RWPE2 (cell line): ENCODE data around the gene FAAH2.

ENCODE experiments used
- ATAC-seq: fragments of 200-7000 bp; cut with Tn5 transposase; 3 replicates; pipeline ENCODE4 v1.9.1; 2021; ENCODE audit warnings: low read depth
- DNase-seq: peaks from one replicate; pipeline ENCODE4 v3.0.0-alpha.2; 2020; ENCODE audit warnings: low spot score
- H3K27ac ChIP-seq: fragments of 450-650 bp; 2 replicates; pipeline ENCODE4 v1.5.1; 2017; ENCODE audit warnings: mild to moderate bottlenecking; ENCODE audit not compliant: poor library complexity, severe bottlenecking
- H3K27me3 ChIP-seq: fragments of 250-450 bp; sonication (Bioruptor Pico); 2 replicates; pipeline ENCODE4 v1.5.1; 2021; ENCODE audit warnings: mild to moderate bottlenecking, moderate library complexity; ENCODE audit not compliant: insufficient read depth, poor library complexity, severe bottlenecking
- H3K36me3 ChIP-seq: fragments of 250-450 bp; sonication (Bioruptor Pico); 2 replicates; pipeline ENCODE4 v1.5.1; 2020; ENCODE audit warnings: low read depth, mild to moderate bottlenecking, moderate library complexity
- H3K4me1 ChIP-seq: fragments of 250-450 bp; sonication (Bioruptor Pico); 2 replicates; pipeline ENCODE4 v1.5.1; 2021; ENCODE audit warnings: mild to moderate bottlenecking, moderate library complexity; ENCODE audit not compliant: insufficient read depth, poor library complexity, severe bottlenecking
- H3K4me3 ChIP-seq: fragments of 250-450 bp; sonication (Bioruptor Pico); 2 replicates; pipeline ENCODE4 v1.5.1; 2021; ENCODE audit warnings: mild to moderate bottlenecking, moderate library complexity; ENCODE audit not compliant: severe bottlenecking
- H3K9me3 ChIP-seq: fragments of 250-450 bp; sonication (Bioruptor Pico); 2 replicates; pipeline ENCODE4 v1.5.1; 2021; ENCODE audit warnings: mild to moderate bottlenecking, moderate library complexity; ENCODE audit not compliant: severe bottlenecking
- TF ChIP-seq, protein P1 (sequence below): fragments of 450-650 bp; IDR thresholded peaks from one replicate; pipeline ENCODE4 v1.5.1; 2017; ENCODE audit warnings: mild to moderate bottlenecking, moderate library complexity; ENCODE audit not compliant: poor library complexity, severe bottlenecking

The FAAH2 gene

DNA sequence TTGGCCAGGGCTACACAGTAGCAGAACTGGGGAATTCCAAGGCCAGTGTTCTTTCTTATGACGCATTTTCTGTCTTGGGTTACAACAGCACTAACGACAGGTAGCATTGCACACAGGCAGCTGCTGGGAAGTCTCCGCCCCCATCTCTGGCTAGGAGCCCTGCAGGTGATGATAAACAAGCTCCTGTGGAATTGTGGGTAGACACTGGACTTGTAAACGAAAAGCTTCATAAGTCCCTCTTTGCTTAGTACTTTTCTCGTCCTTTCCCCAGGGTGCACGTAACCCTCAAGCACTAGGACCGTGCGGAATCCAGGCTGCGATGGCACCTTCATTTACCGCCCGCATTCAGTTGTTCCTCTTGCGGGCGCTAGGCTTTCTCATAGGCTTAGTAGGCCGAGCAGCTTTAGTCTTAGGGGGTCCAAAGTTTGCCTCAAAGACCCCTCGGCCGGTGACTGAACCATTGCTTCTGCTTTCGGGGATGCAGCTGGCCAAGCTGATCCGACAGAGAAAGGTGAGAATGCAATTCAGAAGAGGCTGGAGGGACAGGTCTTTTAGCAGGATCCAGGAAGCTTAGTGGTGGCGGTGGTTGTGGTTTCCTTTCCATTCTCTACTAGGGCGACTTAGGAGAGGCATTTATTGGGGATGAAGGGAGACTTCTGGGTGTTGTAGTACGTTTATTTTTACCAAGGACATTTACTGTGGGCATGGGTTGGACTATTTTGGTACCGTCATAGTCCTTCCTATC is at the start of gene FAAH2:
Gene FAAH2, plus strand, starts transcription at position 200 of the 745 bp plus-strand sequence. Its CDS starts 120 bp downstream, at position 320.
- peak within 1 kb of the TSS; percentile 42 for H3K4me3 ChIP-seq

GRCh38 chrX:57241967-57242366 is 44.5 kb upstream of the FAAH2 start:
- H3K4me3 ChIP-seq: no peak overlapping the region
- ATAC-seq: no peak
- H3K27ac ChIP-seq: no peak overlapping the region
- H3K9me3 ChIP-seq: no peaks in the 10 kb centered on the region
- H3K4me1 ChIP-seq: no peaks in the 10 kb centered on the region
- TF ChIP-seq, protein P1, sequence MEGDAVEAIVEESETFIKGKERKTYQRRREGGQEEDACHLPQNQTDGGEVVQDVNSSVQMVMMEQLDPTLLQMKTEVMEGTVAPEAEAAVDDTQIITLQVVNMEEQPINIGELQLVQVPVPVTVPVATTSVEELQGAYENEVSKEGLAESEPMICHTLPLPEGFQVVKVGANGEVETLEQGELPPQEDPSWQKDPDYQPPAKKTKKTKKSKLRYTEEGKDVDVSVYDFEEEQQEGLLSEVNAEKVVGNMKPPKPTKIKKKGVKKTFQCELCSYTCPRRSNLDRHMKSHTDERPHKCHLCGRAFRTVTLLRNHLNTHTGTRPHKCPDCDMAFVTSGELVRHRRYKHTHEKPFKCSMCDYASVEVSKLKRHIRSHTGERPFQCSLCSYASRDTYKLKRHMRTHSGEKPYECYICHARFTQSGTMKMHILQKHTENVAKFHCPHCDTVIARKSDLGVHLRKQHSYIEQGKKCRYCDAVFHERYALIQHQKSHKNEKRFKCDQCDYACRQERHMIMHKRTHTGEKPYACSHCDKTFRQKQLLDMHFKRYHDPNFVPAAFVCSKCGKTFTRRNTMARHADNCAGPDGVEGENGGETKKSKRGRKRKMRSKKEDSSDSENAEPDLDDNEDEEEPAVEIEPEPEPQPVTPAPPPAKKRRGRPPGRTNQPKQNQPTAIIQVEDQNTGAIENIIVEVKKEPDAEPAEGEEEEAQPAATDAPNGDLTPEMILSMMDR: no peak
- no peak for DNase-seq
- no peaks in the 10 kb centered on the region for H3K27me3 ChIP-seq
- no peaks in the 10 kb centered on the region for H3K36me3 ChIP-seq

More for the DNA sequence above, at the start of gene FAAH2:
- H3K27me3 ChIP-seq: no peaks in the 10 kb centered on the region
- TF ChIP-seq, protein P1: no peak
- no peak within 1 kb of the TSS for H3K27ac ChIP-seq
- no peaks in the 10 kb centered on the region for H3K36me3 ChIP-seq
- DNase-seq: peak; percentile 62
- H3K9me3 ChIP-seq: no peaks in the 10 kb centered on the region
- no peaks in the 10 kb centered on the region for H3K4me1 ChIP-seq
- peak; percentile 92 for ATAC-seq

DNA sequence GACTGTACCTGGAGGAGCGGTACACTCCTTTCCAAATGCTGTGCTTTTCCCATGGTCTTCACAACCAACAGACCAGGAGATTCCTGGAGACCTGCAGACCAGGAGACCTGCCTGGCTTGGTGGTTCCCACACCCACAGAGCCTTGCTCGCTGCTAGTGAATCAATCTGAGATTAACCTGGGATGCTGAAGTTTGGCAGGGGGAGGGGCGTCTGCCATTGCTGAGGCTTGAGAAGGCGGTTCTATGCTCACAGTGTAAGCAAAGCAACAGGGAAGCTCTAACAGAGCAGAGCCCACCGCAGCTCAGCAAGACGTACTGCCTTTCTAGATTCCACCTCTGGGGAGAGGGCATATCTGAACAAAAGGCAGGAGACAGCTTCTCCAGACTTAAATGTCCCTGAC is 34.5 kb upstream of the FAAH2 start:
- Histone ChIP-seq H3K27me3 (no peaks in the 10 kb centered on the region), H3K27ac (no peak overlapping the region), H3K4me1 (no peaks in the 10 kb centered on the region), H3K4me3 (no peak overlapping the region), H3K36me3 (no peaks in the 10 kb centered on the region), H3K9me3 (no peaks in the 10 kb centered on the region)
- TF ChIP-seq, protein P1: no peak
- DNase-seq (no peak), ATAC-seq (no peak)

DNA sequence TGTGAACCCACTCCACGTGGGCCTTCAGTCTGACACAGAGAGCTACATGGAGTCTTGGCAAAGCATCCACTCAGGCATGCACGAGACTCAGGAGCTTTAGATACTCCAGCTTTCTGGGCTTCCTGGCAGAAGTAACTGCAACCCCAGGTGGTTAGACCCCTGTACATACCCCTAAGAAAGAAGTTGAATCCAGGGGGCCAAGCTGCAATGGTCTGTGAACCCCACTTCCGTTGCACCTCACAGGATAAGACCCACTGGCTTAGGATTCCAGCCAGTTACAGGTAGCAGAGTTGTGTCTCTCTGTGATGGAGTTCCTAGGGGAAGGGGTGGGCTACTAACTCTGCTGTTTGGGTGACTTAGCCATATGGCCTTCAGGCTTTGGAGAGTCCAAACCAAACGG is 21.4 kb upstream of the FAAH2 start:
- TF ChIP-seq, protein P1: no peak
- no peaks in the 10 kb centered on the region for H3K36me3 ChIP-seq
- ATAC-seq (no peak), DNase-seq (no peak)
- no peaks in the 10 kb centered on the region for H3K9me3 ChIP-seq
- H3K4me1 ChIP-seq: no peaks in the 10 kb centered on the region
- no peak overlapping the region for H3K27ac ChIP-seq
- H3K27me3 ChIP-seq: no peaks in the 10 kb centered on the region
- no peak overlapping the region for H3K4me3 ChIP-seq

- no peak for DNase-seq
- ATAC-seq: no peak
- Histone ChIP-seq H3K36me3 (no peaks in the 10 kb centered on the region), H3K4me3 (no peak overlapping the region), H3K4me1 (no peaks in the 10 kb centered on the region), H3K9me3 (no peaks in the 10 kb centered on the region), H3K27ac (no peak overlapping the region), H3K27me3 (no peaks in the 10 kb centered on the region)
- TF ChIP-seq, protein P1: no peak
These were observed 20.2 kb upstream of the FAAH2 start for GRCh38 chrX:57266275-57266674.
